Small intestine (tissue), 7 donors: ENCODE results near the gene PRKCA. TPM values are rescaled to one million over a fixed set of nuclear protein-coding genes. Genes with fewer than 3 reads are reported as not detected.
"Not testable (repeated sequence)": the region's sequence is repeated elsewhere in the genome, so short reads cannot be mapped to it uniquely, and the experiment has no call there.

ENCODE experiments used
- DNase-seq, 2 donors: peaks; one replicate each; pipeline versions ENCODE4 v3.0.0 to v3.0.0-alpha.2; 2013
- FAIRE-seq: peaks from 2 replicates; lab custom pipeline; 2012; peaks lifted over from hg19 to GRCh38; lab: Jason Lieb, UNC
- H3K27ac ChIP-seq, 3 donors: one replicate each; pipeline ENCODE4 v1.5.1; 2013; ENCODE audit warnings: low read length in 2 of 3, mild to moderate bottlenecking in 2 of 3, control low read depth in 1 of 3, inconsistent platforms in 1 of 3, low read depth in 1 of 3, moderate library complexity in 1 of 3
- H3K27me3 ChIP-seq, 3 donors: one replicate each; pipeline ENCODE4 v1.6.1; 2013; ENCODE audit warnings: low read length in 3 of 3, inconsistent platforms in 1 of 3; ENCODE audit not compliant: control insufficient read depth in 3 of 3, insufficient read depth in 3 of 3
- H3K36me3 ChIP-seq, 3 donors: one replicate each; pipeline ENCODE4 v1.6.1; 2013; ENCODE audit warnings: low read length in 3 of 3, inconsistent platforms in 1 of 3, low read depth in 1 of 3, mild to moderate bottlenecking in 1 of 3, moderate library complexity in 1 of 3; ENCODE audit not compliant: control insufficient read depth in 3 of 3, insufficient read depth in 2 of 3
- H3K4me1 ChIP-seq, 3 donors: one replicate each; pipeline ENCODE4 v1.6.1; 2013; ENCODE audit warnings: low read length in 2 of 3, inconsistent platforms in 1 of 3, low read depth in 1 of 3, mild to moderate bottlenecking in 1 of 3, moderate library complexity in 1 of 3; ENCODE audit not compliant: control insufficient read depth in 3 of 3, insufficient read depth in 2 of 3
- H3K4me3 ChIP-seq, 3 donors: one replicate each; pipeline ENCODE4 v1.5.1; 2013; ENCODE audit warnings: low read length in 3 of 3, control low read depth in 1 of 3, inconsistent platforms in 1 of 3, low read depth in 1 of 3, mild to moderate bottlenecking in 1 of 3, moderate library complexity in 1 of 3
- H3K9me3 ChIP-seq, 2 donors: one replicate each; pipeline ENCODE4 v1.6.1; 2013; ENCODE audit warnings: low read depth in 1 of 2, low read length in 1 of 2; ENCODE audit not compliant: control insufficient read depth in 2 of 2, insufficient read depth in 1 of 2
- WGBS, 3 donors: extraction: QIAGEN DNeasy Blood & Tissue Kit; methylation state at CpG; one replicate each; pipeline ENCODE4 v1.1.7; 2013; 5-methylcytosine and 5-hydroxymethylcytosine counted together
- polyA plus RNA-seq, 4 donors: library from polyadenylated mRNA; stranded (reverse) in 3 of 4; unstranded in 1 of 4; fragments of 200-250 nt in 3 of 4; fragments of 120-200 nt in 1 of 4; gene quantifications; one replicate each; pipeline versions ENCODE4 v1.2.1 to v1.2.3, GENCODE V29; 2013
- donor health status: healthy with polysubstance abuse.
- donor health status: control.
- donor health status: control.
- donor health status: Bipolar disorder and iron deficiency.
- donor health status: healthy.

Gene PRKCA
- polyA plus RNA-seq, 4 donors = 11.3 to 26.6 (median 22.9) TPM

DNA sequence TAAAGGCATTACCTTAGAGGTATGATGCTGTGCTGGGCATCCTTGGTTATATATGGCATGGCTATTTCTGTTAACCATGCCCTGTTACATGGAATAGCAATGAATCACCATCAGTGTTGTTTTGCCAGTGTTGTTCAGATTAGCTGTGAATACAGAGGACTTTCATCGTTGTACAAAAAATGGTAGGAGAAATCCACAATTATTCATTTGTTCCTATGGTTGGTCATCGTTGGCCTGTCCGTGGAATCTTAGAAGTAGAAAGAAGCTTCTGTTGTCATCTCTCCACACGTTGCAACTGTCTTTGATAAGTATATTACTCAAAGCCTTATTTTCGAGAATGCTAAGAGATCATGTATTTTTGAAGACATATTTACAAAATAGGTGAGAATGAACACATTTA lies 418.2 kb downstream of the PRKCA start:
- FAIRE-seq = no peak

GRCh38 chr17:66722341-66722740 lies 419.9 kb downstream of the PRKCA start:
- H3K36me3 ChIP-seq = peaks cover 0 to 17% (median 0%) of the 10 kb centered on the region in 3 donors
- no peak overlapping the region for H3K27ac ChIP-seq
- DNase-seq (no peak), FAIRE-seq (no peak)
- H3K9me3 ChIP-seq = peaks cover 0 to 4% of the 10 kb centered on the region in 2 donors
- no peak overlapping the region for H3K4me3 ChIP-seq
- WGBS, 3 donors = 91 to 95% (median 92%) methylated on average over 2 of the region's 2 CpGs
- H3K27me3 ChIP-seq = no peaks in the 10 kb centered on the region
- H3K4me1 ChIP-seq = peaks cover 0 to 9% (median 0%) of the 10 kb centered on the region in 3 donors

More for the DNA sequence above, 418.2 kb downstream of the PRKCA start:
- H3K9me3 ChIP-seq = peaks cover 0 to 4% of the 10 kb centered on the region in 2 donors
- H3K4me3 ChIP-seq = no peak overlapping the region
- no peaks in the 10 kb centered on the region for H3K27me3 ChIP-seq
- WGBS, 3 donors = 87 to 94% (median 92%) methylated on average over 5 of the region's 5 CpGs
- peaks cover 0 to 20% (median 0%) of the 10 kb centered on the region in 3 donors for H3K36me3 ChIP-seq
- H3K27ac ChIP-seq = no peak overlapping the region
- H3K4me1 ChIP-seq = peaks cover 0 to 9% (median 3%) of the 10 kb centered on the region in 3 donors
- DNase-seq = no peak

- Histone ChIP-seq H3K27me3 (no peaks in the 10 kb centered on the region), H3K36me3 (peaks cover 0 to 9% (median 0%) of the 10 kb centered on the region in 3 donors), H3K4me3 (no peak overlapping the region), H3K4me1 (peaks cover 0 to 9% (median 0%) of the 10 kb centered on the region in 3 donors), H3K9me3 (no peaks in the 10 kb centered on the region), H3K27ac (peak overlapping the region in 1 of 3 donors; percentile 39)
- no peak for DNase-seq
- whole genome bisulfite sequencing, 3 donors = 41 to 73% (median 64%) methylated on average over 5 of the region's 5 CpGs
- FAIRE-seq = no peak
These were observed 422.3 kb downstream of the PRKCA start for GRCh38 chr17:66724581-66725341.

DNA sequence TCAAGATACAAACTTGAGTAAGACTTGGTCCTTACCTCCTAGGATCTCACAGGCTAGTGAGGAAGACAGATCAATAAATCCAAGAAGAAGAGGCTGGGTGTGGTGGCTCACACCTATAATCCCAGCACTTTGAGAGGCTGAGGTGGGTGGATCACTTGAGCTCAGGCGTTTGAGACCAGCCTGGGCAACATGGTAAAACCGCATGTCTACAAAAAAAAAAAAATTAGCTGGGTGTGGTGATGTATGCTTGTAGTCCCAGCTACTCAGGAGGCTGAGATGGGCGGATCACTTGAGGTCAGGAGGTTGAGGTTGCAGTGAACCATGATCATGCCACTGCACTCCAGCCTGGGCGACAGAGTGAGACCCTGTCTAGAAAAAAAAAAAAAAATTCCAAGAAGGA lies 423.0 kb downstream of the PRKCA start:
- not testable (repeated sequence) for H3K27ac ChIP-seq, H3K4me3 ChIP-seq, H3K27me3 ChIP-seq, FAIRE-seq, H3K4me1 ChIP-seq, DNase-seq, H3K9me3 ChIP-seq, H3K36me3 ChIP-seq
- 64 to 70% (median 66%) methylated on average over 4 of the region's 4 CpGs for WGBS, 3 donors

- WGBS, 3 donors = 86 to 90% (median 87%) methylated on average over 10 of the region's 10 CpGs
- no peaks in the 10 kb centered on the region for H3K9me3 ChIP-seq
These were observed 423.5 kb downstream of the PRKCA start for GRCh38 chr17:66725956-66726355.

GRCh38 chr17:66726371-66726770 lies 424.0 kb downstream of the PRKCA start:
- Histone ChIP-seq H3K27me3 (no peaks in the 10 kb centered on the region), H3K27ac (no peak overlapping the region), H3K9me3 (no peaks in the 10 kb centered on the region), H3K4me1 (peaks cover 0 to 9% (median 0%) of the 10 kb centered on the region in 3 donors), H3K36me3 (peaks cover 0 to 5% (median 0%) of the 10 kb centered on the region in 3 donors), H3K4me3 (no peak overlapping the region)
- no peak for DNase-seq
- no peak for FAIRE-seq
- WGBS, 3 donors = 96 to 99% (median 96%) methylated on average over 12 of the region's 12 CpGs

More at GRCh38 chr17:66725956-66726355, 423.5 kb downstream of the PRKCA start:
- Histone ChIP-seq H3K27ac (no peak overlapping the region), H3K4me1 (peaks cover 0 to 9% (median 0%) of the 10 kb centered on the region in 3 donors), H3K4me3 (no peak overlapping the region), H3K36me3 (peaks cover 0 to 5% (median 0%) of the 10 kb centered on the region in 3 donors), H3K27me3 (no peaks in the 10 kb centered on the region)
- FAIRE-seq = no peak
- no peak for DNase-seq

- Histone ChIP-seq H3K27me3 (no peaks in the 10 kb centered on the region), H3K9me3 (no peaks in the 10 kb centered on the region), H3K27ac (no peak overlapping the region), H3K36me3 (peaks cover 0 to 5% (median 0%) of the 10 kb centered on the region in 3 donors), H3K4me3 (no peak overlapping the region), H3K4me1 (peaks cover 0 to 9% (median 0%) of the 10 kb centered on the region in 3 donors)
- no peak for FAIRE-seq
- 87 to 92% (median 88%) methylated on average over 11 of the region's 11 CpGs for WGBS, 3 donors
- no peak for DNase-seq
These were observed 424.4 kb downstream of the PRKCA start for GRCh38 chr17:66726846-66727245.

DNA sequence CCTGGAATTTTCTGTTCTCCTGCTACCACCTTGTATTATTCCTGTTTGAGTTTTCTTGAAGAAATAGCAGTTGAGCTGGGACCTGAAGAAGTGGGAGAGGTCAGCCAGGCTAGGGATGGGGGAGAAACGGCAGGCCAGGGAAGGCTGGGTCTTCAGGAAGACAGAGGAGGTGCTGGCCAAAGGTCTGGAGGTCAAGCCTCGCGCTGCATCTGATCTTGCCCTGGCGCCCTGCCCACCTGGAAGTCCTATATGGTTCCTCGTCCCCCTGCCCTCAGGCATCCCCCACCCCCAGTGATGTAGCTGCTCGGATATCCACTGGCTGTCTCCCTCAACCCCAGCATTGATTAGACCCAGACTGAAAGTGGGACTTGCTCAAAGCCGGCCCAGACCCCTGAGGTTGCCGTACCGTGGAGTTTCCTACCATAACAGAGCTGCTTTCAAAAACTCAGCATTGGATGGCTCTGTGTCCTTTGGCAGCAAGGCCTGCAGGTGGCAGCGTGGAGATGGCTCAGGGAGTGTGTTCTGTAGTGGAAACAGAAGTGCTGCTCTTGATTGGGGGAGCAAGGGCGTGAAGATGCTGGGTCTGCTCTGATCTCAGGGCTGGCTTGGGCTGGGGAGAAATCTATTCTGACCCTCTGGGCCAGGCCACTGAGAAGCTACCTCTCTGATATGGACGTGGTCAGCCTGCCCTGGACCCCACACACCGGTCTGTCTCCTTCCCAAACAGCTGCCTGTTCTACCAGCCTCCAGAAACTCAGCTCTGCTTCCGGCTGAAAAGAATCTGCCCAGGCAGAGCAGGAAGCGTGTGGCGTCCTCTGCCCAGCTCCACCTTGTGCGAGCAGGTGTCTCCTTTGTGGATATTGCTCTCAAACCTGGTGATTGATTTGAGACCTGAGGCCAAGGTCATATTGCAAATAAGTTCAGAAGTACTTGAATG lies 425.5 kb downstream of the PRKCA start:
- H3K9me3 ChIP-seq = no peaks in the 10 kb centered on the region
- no peak for FAIRE-seq
- no peaks in the 10 kb centered on the region for H3K27me3 ChIP-seq
- peak; percentile 26 to 50 for DNase-seq
- H3K4me1 ChIP-seq = peaks cover 0 to 9% (median 0%) of the 10 kb centered on the region in 3 donors
- WGBS, 3 donors = 44 to 56% (median 53%) methylated on average over 17 of the region's 17 CpGs
- peak overlapping the region in 1 of 3 donors; percentile 1 for H3K27ac ChIP-seq
- H3K4me3 ChIP-seq = no peak overlapping the region
- H3K36me3 ChIP-seq = peaks cover 0 to 5% (median 0%) of the 10 kb centered on the region in 3 donors
